Measurements from ENCODE around the gene PET117.
"Not testable (repeated sequence)": the region's sequence is repeated elsewhere in the genome, so short reads cannot be mapped to it uniquely, and the experiment has no call there.

Gene PET117

DNA sequence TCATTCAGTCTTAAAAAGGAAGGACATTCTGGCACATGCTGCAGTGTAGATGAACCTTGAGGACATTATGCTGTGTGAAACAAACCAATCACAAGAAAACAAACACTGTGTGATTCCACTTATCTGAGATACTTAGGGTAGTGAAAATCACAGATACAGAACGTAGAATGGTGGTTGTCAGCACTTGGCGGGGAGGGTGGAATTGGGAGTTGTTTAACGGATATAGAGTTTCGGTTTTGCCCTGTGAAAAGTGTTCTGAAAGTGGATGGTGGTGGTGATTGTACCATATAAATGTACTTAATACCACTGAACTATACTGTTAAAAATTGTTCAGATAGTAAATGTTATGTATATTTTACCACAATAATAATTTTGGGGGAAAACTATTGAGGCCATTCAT lies 18.4 kb downstream of the PET117 start:
- DNase-seq, result no peak

DNA sequence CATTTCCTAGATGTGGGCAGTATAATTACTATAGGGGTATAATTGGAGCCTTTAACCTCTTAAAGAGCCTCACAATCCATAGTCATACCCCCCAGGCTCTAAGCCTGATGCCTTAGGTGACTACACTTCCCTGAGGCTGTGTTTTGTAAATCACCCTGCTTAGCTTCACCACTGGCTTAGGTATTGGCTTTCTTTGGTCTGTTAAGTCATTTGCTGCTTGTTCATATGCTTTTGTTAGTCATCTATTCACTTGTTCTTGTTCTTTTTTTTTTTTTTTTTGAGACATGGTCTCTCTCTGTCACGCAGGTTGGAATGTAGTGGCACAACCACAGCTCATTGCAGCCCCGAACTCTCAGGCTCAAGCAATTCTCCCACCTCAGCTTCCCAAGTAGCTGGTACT lies 26.7 kb downstream of the PET117 start:
- DNase-seq, result no peak

DNA sequence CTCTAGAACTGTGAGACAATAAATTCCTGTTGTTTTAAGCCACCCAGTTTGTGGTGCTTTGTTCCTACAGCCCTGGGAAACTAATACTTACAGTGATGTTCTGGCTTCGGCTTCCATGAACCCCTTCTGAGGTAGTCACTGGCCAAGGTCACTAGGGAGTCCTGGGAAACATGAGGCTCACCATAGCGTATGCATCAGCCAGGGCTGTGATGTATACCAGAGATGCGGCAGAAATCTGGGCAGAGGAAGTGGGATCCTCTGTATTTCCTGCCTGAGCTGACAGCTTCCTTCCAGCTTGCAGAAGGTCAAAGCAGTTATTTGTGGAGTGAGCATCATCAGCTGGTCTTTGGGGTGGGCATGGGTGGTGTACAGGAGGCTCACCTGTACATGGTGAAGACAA lies 27.9 kb downstream of the PET117 start:
- no peak for DNase-seq

DNA sequence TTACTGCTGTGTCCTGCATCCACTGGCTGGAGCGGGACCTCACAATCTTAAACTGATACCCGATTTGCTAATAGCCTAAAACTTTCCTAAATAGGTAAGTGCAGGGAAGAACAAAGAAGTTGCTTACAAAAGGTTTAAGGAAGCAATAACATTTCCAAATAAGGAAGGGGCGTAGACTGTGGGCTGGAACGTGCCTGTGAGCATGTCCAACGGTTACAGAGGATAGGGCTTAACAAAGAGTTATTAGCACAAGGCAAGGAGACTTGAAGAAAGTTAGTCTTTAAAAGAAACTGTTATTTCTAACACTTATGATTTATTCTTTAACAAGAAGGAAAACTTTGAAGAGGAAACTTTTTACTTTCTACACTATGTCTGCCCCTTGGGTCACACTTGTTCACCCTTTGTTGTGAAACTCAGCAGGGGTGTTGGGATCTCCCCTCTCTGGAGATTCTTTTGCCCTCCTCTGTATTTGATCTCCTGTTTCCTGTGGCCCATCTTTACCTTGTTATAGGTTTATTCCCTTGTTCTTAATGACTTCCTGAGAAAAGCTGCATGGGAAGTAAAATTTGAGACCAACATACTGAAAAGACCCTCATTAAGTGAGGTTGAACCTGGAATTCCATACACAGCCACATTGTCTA lies 28.7 kb downstream of the PET117 start:
- DNase-seq, result no peak

DNA sequence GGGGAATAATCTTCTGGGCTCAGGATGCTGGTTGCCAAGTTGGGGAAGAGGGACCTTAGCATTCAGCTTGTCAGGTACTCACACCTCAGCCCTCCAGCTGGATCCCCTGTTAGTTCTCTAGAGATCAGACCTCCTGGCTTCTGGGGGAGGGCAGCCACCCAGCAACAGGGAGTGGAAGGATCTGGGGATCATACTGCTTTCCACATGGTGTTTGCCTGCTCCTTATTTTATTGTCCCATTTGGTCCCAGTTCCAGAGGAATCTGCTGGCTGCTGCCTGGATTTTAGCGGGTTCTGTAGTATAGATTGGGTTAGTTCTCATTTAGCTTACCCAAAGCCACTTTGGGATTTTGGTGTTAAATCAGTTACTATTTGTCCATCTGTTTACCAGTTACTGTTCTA lies 29.3 kb downstream of the PET117 start:
- no peak for DNase-seq

DNA sequence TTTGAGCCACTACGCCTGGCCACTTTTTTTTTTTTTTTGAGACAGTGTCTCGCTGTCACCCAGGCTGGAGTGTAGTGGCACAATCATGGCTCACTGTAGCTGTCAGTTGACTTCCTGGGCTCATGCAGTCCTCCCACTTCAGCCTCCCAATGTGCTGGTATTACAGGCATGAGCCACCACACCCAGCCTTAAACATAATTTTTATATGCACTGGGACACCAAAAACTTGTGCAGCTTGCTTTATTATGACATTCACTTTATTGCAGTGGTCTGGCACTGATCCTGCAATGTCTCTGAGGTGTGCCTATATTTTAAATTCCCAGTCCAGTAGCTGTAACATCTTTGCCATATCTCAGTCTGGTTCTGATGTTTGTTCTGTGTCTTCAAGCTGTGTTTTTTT lies 34.7 kb downstream of the PET117 start:
- no peak for DNase-seq

DNA sequence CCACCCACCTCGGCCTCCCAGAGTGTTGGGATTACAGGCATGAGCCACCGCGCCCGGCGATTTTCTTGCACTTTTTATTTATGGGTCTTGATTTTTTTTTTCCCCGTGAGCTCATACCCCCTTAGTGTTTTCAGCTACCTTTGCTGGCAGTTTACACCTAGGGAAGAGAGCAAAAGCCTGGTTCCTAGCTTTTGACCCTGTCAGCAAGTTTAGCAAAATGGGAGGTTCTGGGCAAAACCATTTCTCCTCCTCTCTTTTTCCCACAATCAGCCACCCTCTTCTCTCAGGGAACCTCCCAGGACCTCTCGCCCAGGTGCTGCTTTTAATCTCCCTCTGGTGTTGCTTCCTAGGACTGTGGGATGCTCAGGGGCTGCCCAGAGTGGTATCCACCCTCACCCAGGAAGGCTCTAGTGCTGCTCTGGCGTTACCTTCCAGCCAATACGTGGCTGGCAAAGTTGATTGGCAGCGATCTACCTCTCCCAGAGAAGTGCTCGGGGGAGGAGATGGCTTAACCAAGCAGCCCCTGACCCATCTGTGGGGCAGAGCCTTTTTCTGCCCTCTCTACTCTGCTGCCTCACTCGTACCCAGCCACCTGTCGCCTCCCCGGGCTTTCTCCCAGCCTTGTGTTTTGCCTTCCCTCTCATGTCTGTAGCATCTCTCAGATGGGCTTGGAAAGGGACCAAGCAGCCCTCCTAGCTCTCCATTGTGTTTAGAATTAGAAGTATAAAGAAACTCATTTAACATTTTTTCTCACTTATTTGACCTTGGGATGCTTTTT lies 37.4 kb downstream of the PET117 start:
- no peak for DNase-seq

DNA sequence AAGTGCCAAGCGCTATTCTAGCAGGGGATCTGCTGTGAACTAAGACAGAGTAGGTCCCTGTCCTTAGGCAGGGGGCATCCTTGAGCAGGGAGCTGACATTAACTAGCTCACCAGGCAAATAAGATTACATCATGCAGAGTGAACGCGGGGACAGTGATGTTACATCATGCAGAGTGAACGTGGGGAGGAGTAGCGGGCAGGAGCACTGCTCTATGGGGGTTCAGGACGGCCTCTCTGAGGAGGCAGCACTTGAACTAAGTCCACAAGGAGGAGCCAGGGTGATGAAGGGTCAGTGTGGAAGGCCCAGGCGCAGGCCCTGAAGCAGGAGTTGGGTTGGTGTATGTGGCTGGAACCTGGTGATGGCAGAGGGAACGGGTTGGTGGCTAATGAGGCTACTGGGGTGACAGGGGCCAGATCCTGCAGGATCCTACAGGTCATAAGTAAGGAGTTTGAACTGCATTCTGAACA lies 38.7 kb downstream of the PET117 start:
- DNase-seq, result no peak

DNA sequence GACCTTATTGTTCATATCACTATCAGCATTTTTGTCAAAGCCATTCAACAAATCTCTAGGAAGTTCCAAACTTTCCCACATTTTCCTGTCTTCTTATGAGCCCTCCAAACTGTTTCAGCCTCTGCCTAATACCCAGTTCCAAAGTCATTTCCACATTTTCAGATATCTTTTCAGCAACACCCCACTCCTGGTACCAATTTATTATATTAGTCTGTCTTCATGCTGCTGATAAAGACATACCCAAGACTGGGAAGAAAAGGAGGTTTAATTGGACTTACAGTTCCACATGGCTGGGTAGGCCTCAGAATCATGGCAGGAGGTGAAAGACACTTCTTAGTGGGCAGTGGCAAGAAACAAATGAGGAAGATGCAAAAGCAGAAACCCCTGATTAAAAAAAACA lies 42.7 kb downstream of the PET117 start:
- not testable (repeated sequence) for DNase-seq

DNA sequence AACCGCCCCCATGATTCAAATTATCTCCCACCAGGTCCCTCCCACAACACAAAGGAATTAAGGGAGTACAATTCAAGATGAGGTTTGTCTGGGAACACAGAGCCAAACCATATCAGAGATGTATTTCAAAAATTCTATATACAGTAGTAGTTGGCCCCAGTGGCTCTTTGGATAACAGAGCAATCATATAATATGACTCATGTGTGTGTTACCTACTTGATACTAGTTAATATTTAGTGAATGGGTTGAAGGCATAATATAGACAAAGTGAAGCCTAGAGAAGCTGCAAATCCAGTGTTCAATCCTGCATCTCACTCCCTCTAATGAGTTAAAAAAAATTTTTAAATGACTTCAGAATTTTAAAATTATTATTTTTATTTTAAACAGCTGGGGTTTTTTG lies 43.2 kb downstream of the PET117 start:
- no peak for DNase-seq

DNA sequence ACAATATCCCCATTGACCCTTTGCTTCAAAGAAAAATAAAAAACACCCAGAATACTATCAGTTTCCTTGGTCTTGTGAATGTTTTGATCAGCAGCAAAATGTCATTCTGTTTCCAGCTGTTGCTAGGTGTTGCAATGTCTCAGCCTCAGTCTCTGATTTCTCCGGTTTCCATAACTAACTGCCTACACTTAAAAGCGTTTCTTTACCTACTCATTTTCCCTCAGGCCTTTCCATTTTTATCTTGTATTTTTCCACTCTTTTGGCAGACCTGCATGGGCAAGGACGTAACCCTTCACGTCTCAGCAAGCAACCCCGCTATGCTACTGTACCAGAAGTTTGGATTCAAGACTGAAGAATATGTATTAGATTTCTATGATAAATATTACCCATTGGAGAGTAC lies 49.4 kb downstream of the PET117 start:
- no peak for DNase-seq

DNA sequence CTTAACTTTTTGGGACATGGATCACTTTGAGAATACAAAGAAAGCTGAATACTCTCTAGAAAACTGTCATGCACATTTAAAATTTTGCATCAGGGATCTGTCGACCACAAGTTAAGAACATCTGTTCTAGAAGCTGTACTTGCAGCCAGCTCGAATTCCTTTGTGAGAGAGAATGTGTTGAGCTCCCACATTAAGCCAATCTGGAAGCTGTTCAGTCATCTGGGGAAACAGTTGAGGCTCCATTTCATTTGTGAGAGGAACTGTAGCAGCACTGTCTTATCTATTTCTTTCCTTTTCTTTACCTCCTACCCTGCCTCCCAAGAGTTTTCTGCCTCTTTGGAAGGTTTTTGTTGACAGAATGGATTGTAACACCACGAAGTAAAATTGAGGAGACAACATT lies 50.8 kb downstream of the PET117 start:
- DNase-seq, result peak in 1 of 58 donors; percentile 35

DNA sequence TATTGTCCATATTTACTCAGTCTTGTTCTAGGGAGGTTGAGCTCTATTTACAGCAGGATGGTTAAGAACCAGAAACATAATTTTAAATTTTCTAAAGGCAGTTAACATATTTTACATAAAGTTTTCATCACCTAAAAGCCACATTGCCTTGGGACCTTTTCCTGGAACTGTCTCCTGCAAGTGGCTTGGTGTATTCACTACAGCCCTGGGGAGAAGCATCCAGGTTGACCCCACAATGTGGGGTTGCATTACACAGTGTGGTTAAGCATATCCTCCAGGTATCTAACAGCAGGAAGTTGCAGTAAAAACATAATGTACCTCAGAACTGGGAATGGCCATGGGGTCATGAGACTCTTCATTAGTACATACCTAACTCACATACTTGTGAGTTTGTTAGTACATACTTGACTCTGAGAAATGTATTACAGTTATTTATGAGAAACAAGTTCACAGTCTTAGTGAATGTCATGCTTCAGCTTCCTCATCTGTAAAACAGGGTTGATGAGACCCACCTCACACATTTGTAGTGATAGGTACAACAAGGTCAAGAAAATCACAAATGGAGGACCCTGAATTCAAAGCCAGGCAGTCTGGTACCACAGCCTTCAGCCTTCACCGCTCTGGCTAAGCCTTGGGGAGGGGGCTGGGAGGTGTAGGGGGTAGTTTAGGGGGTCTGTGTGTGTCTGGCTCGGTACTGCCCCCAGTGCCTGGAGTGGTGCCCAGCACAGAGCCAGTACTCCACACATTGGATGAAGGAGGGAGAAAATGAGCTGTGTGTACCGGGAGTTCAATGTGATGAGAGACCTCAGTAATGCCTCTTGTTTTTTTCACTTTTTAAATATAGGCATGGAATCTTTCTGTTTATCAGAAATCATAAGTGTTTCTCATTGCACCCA lies 52.9 kb downstream of the PET117 start:
- DNase-seq, result no peak

DNA sequence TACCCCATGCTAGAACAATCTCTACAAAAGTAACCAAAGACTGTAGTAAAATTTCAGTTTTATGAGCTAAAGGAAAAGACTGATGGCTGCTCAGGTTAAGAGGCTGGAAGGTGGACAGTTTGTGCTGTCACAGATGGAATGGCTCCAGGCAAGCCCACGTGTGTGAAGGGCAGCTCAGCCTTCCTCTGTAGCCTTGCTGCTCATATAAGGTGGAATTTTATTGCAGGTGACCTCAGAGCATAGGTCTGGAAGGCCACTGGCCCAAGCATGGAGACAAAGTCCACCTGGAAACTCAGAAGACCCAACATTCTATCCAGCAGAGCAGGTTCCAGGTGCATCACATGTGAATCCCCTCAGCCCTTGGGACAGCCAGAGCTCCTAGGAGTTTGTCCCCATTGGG lies 53.6 kb downstream of the PET117 start:
- DNase-seq, result no peak
